Left ventricle myocardium inferior (tissue), 1 donor: ENCODE measurements around the gene TSPAN9. TPM values are rescaled to one million over a fixed set of nuclear protein-coding genes. Genes with fewer than 3 reads are reported as not detected.

Source experiments
- DNase-seq: peaks from one replicate; pipeline ENCODE4 v3.0.0-alpha.2; 2020
- H3K27ac ChIP-seq: fragments of 200-600 bp; replicated peaks from 2 replicates; pipeline ENCODE4 v1.8.0; 2021
- H3K27me3 ChIP-seq: fragments of 200-600 bp; 2 replicates; pipeline ENCODE4 v1.8.0; 2021; ENCODE audit warnings: low read depth
- H3K36me3 ChIP-seq: fragments of 200-600 bp; 2 replicates; pipeline ENCODE4 v1.8.0; 2021
- H3K4me1 ChIP-seq: fragments of 200-600 bp; 2 replicates; pipeline ENCODE4 v1.8.0; 2021
- H3K4me3 ChIP-seq: fragments of 200-600 bp; 2 replicates; pipeline ENCODE4 v1.8.0; 2021; ENCODE audit warnings: mild to moderate bottlenecking, moderate library complexity
- H3K9me3 ChIP-seq: fragments of 200-600 bp; replicated peaks from 2 replicates; pipeline ENCODE4 v1.8.0; 2021
- intact Hi-C: fragments of 100-400 bp; cut with micrococcal nuclease; formaldehyde crosslinking; loops from one replicate; pipeline ENCODE4 v1.11.0; 2022
- total RNA-seq: library from RNA; stranded (reverse); fragmentation: NEBNext Ultra II Directional; extraction: Animal tissue kit (Norgen Biotek cat#: 25700); gene quantifications from one replicate; pipeline ENCODE4 v1.2.1, GENCODE V29; 2021
- TF ChIP-seq, protein P1 (sequence below): fragments of 200-600 bp; IDR thresholded peaks from 2 replicates; pipeline ENCODE4 v1.8.0; 2021; ENCODE audit warnings: antibody characterized with exemption, mild to moderate bottlenecking, borderline replicate concordance
- donor health status: DM: no; HTN: yes; CAD: no; lungs with severe emphysema.

The TSPAN9 gene
- total RNA-seq, 1 donor from 2014 or later, result 305 TPM

- Histone ChIP-seq H3K36me3 (peaks cover 54% of the 10 kb centered on the region), H3K4me3 (no peak overlapping the region), H3K27ac (peak overlapping the region; percentile 16), H3K4me1 (peaks cover 79% of the 10 kb centered on the region), H3K27me3 (no peaks in the 10 kb centered on the region), H3K9me3 (no peaks in the 10 kb centered on the region)
- TF ChIP-seq, protein P1, sequence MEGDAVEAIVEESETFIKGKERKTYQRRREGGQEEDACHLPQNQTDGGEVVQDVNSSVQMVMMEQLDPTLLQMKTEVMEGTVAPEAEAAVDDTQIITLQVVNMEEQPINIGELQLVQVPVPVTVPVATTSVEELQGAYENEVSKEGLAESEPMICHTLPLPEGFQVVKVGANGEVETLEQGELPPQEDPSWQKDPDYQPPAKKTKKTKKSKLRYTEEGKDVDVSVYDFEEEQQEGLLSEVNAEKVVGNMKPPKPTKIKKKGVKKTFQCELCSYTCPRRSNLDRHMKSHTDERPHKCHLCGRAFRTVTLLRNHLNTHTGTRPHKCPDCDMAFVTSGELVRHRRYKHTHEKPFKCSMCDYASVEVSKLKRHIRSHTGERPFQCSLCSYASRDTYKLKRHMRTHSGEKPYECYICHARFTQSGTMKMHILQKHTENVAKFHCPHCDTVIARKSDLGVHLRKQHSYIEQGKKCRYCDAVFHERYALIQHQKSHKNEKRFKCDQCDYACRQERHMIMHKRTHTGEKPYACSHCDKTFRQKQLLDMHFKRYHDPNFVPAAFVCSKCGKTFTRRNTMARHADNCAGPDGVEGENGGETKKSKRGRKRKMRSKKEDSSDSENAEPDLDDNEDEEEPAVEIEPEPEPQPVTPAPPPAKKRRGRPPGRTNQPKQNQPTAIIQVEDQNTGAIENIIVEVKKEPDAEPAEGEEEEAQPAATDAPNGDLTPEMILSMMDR, result no peak
- no peak for DNase-seq
- intact Hi-C loops, result loop anchor here (10.0 kb wide), 1 partner anchor 74 kb away; no protein-coding TSS in a partner anchor
These were observed 201.7 kb downstream of the TSPAN9 start for GRCh38 chr12:3278681-3279414.

GRCh38 chr12:3279415-3279780, 202.2 kb downstream of the TSPAN9 start:
- H3K36me3 ChIP-seq, result peaks cover 59% of the 10 kb centered on the region
- H3K27ac ChIP-seq, result peak overlapping the region; percentile 5
- H3K4me3 ChIP-seq, result no peak overlapping the region
- no peak for DNase-seq
- no peaks in the 10 kb centered on the region for H3K9me3 ChIP-seq
- peaks cover 76% of the 10 kb centered on the region for H3K4me1 ChIP-seq
- intact Hi-C loops, result loop anchor here (10.0 kb wide), 1 partner anchor 75 kb away; no protein-coding TSS in a partner anchor
- H3K27me3 ChIP-seq, result no peaks in the 10 kb centered on the region
- TF ChIP-seq, protein P1, result no peak

DNA sequence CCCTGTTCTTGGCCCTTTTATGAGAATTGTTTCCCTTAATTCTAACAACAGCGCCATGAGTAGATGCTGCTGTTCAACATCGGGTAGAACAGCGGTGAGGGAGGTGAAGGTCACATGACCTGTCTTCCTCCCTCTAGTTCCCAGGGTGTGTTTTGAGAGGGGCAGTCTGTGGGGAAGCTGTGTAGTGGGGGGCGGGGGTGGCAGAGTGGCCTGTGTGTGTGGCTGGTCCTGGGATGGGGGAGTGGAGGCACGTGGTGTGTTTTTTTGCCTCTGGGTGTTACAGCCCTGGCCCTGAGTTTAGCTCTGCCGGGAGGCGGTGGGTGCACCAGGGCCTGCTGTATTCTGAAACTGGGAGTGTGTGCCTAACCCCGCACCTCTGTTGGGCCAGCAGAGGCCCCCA, 202.7 kb downstream of the TSPAN9 start:
- no peak overlapping the region for H3K4me3 ChIP-seq
- H3K27me3 ChIP-seq, result no peaks in the 10 kb centered on the region
- peak overlapping the region; percentile 5 for H3K27ac ChIP-seq
- TF ChIP-seq, protein P1, result no peak
- no peak for DNase-seq
- peaks cover 76% of the 10 kb centered on the region for H3K4me1 ChIP-seq
- intact Hi-C loops, result loop anchor here (10.0 kb wide), 1 partner anchor 75 kb away; no protein-coding TSS in a partner anchor
- peaks cover 63% of the 10 kb centered on the region for H3K36me3 ChIP-seq
- H3K9me3 ChIP-seq, result no peaks in the 10 kb centered on the region

DNA sequence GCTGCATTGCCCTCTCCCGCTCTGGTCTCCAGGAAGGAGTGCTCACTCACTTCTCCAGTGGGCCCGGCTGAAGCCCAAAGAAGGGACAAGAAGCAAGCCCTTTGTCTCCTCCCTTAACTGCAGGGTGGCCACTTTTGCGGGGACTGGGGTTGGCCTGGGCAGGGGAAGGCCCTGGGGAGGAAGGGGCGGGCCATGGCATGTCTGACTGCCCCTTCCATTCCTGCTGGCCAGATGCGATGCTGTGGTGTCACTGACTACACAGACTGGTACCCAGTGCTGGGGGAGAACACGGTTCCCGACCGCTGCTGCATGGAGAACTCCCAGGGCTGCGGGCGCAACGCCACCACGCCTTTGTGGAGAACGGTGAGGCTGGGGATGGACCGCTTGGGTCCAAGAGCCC, 203.8 kb downstream of the TSPAN9 start:
- DNase-seq, result no peak
- no peak overlapping the region for H3K4me3 ChIP-seq
- H3K27ac ChIP-seq, result peak overlapping the region; percentile 30
- no peaks in the 10 kb centered on the region for H3K9me3 ChIP-seq
- H3K4me1 ChIP-seq, result peaks cover 66% of the 10 kb centered on the region
- H3K36me3 ChIP-seq, result peaks cover 75% of the 10 kb centered on the region
- intact Hi-C loops, result no loop called here
- no peaks in the 10 kb centered on the region for H3K27me3 ChIP-seq
- TF ChIP-seq, protein P1, result no peak

GRCh38 chr12:3281588-3282383, 204.6 kb downstream of the TSPAN9 start:
- TF ChIP-seq, protein P1, result no peak
- intact Hi-C loops, result no loop called here
- Histone ChIP-seq H3K27ac (peak overlapping the region; percentile 30), H3K4me3 (no peak overlapping the region), H3K27me3 (no peaks in the 10 kb centered on the region), H3K9me3 (no peaks in the 10 kb centered on the region), H3K36me3 (peaks cover 83% of the 10 kb centered on the region), H3K4me1 (peaks cover 57% of the 10 kb centered on the region)
- DNase-seq, result no peak
